B cell (primary cell): Measurements from ENCODE around the gene POLN. TPM values are rescaled to one million over a fixed set of nuclear protein-coding genes. Genes with fewer than 3 reads are reported as not detected.

Experiments used
- ATAC-seq: fragments of 200-7000 bp; cut with Tn5 transposase; one replicate; pipeline ENCODE4 v1.10.0; 2021; ENCODE audit warnings: low read depth, mild to moderate bottlenecking, moderate number of reproducible peaks, moderate library complexity
- CTCF ChIA-PET: fragments of 350-600 bp; sonication (Branson Sonifier 250); formaldehyde crosslinking; loops from one replicate; lab custom pipeline; 2021; ENCODE audit warnings: antibody characterized with exemption, inconsistent platforms; lab: Charles Lee
- POLR2A ChIA-PET: fragments of 350-600 bp; sonication (Branson Sonifier 250); formaldehyde crosslinking; loops from one replicate; lab custom pipeline; 2021; ENCODE audit warnings: antibody characterized with exemption; lab: Charles Lee
- DNase-seq: peaks from one replicate; pipeline ENCODE4 v3.0.0; 2013
- H2AFZ ChIP-seq: 2 replicates; pipeline ENCODE4 v1.6.1; 2012; ENCODE audit warnings: mild to moderate bottlenecking, low read depth, low read length; ENCODE audit not compliant: insufficient read depth, poor library complexity, severe bottlenecking
- H3K27ac ChIP-seq, 2 donors: 1 replicate in 1 of 2; 2 replicates in 1 of 2; pipeline ENCODE4 v1.5.1; 2012 to 2013; ENCODE audit warnings: low read length in 2 of 2, mild to moderate bottlenecking in 2 of 2, moderate library complexity in 1 of 2
- H3K27me3 ChIP-seq, 4 experiments: fragments of 200-600 bp in 1 of 4; sonication (generic) in 1 of 4; replicated peaks in 1 of 4; 1 replicate in 2 of 4; 2 replicates in 2 of 4; pipeline versions ENCODE4 v1.6.1 to v1.7.0; 2013 to 2016; ENCODE audit warnings: low read length in 3 of 4, mild to moderate bottlenecking in 2 of 4, mixed read lengths in 1 of 4, moderate library complexity in 1 of 4; ENCODE audit not compliant: insufficient read depth in 4 of 4, control insufficient read depth in 3 of 4; ENCODE audit errors: control extremely low read depth in 1 of 4
- H3K36me3 ChIP-seq, 2 experiments: replicated peaks in 1 of 2; 1 replicate in 1 of 2; 2 replicates in 1 of 2; pipeline versions ENCODE4 v1.6.1 to v1.7.1; 2013; ENCODE audit warnings: low read length in 1 of 2; ENCODE audit not compliant: insufficient read depth in 2 of 2, control insufficient read depth in 1 of 2; ENCODE audit errors: control extremely low read depth in 1 of 2, extremely low read depth in 1 of 2
- H3K4me1 ChIP-seq, 2 donors: fragments of 200-600 bp in 1 of 2; sonication (generic) in 1 of 2; 1 replicate in 1 of 2; 2 replicates in 1 of 2; pipeline versions ENCODE4 v1.5.1 to v1.6.1; 2013 to 2017; ENCODE audit warnings: low read length in 2 of 2; ENCODE audit not compliant: control insufficient read depth in 2 of 2, insufficient read depth in 2 of 2
- H3K4me2 ChIP-seq: replicated peaks from 2 replicates; pipeline ENCODE3; 2012; ENCODE audit warnings: mild to moderate bottlenecking, low read depth, low read length; ENCODE audit not compliant: poor library complexity, severe bottlenecking
- H3K4me3 ChIP-seq, 5 experiments: fragments of 200-600 bp in 1 of 5; sonication (generic) in 1 of 5; 1 replicate in 3 of 5; 2 replicates in 2 of 5; pipeline versions ENCODE4 v1.5.1 to v1.7.0; 2011 to 2016; ENCODE audit warnings: low read length in 4 of 5, mild to moderate bottlenecking in 4 of 5, low read depth in 2 of 5, control low read depth in 1 of 5, moderate library complexity in 1 of 5; ENCODE audit not compliant: insufficient read depth in 1 of 5; ENCODE audit errors: control extremely low read depth in 1 of 5, extremely low read depth in 1 of 5
- H3K79me2 ChIP-seq: fragments of 200-600 bp; sonication (generic); one replicate; pipeline ENCODE4 v1.6.0; 2016; ENCODE audit warnings: low read length; ENCODE audit not compliant: control insufficient read depth, insufficient read depth
- H3K9ac ChIP-seq: fragments of 200-600 bp; sonication (generic); 2 replicates; pipeline ENCODE4 v1.6.1; 2017; ENCODE audit warnings: mild to moderate bottlenecking, low read length, moderate library complexity
- H3K9me3 ChIP-seq, 3 donors: one replicate each; pipeline versions ENCODE4 v1.6.1 to v1.7.1; 2013; ENCODE audit warnings: low read length in 2 of 3; ENCODE audit not compliant: control insufficient read depth in 2 of 3, insufficient read depth in 1 of 3; ENCODE audit errors: control extremely low read depth in 1 of 3
- H4K20me1 ChIP-seq: 2 replicates; pipeline ENCODE4 v1.6.0; 2012; ENCODE audit warnings: mild to moderate bottlenecking, low read length; ENCODE audit not compliant: insufficient read depth, control insufficient read depth, poor library complexity, severe bottlenecking
- H3K27ac Mint-ChIP-seq: one replicate; pipeline ENCODE4 v1.8.0; 2021; ENCODE audit warnings: mixed read lengths
- H3K27me3 Mint-ChIP-seq: one replicate; pipeline ENCODE4 v1.8.0; 2021; ENCODE audit warnings: mixed read lengths
- H3K4me1 Mint-ChIP-seq: one replicate; pipeline ENCODE4 v1.8.0; 2021; ENCODE audit warnings: mixed read lengths
- H3K4me3 Mint-ChIP-seq: one replicate; pipeline ENCODE4 v1.8.0; 2021; ENCODE audit warnings: mixed read lengths
- H3K9me3 Mint-ChIP-seq: one replicate; pipeline ENCODE4 v1.8.0; 2022; ENCODE audit warnings: mixed read lengths; ENCODE audit not compliant: insufficient read depth
- CTCF ChIP-seq: fragments of 200-600 bp; IDR thresholded peaks from one replicate; pipeline ENCODE4 v1.8.0; 2022; ENCODE audit warnings: antibody characterized with exemption, mild to moderate bottlenecking
- EZH2 ChIP-seq: IDR thresholded peaks from 2 replicates; pipeline ENCODE4 v1.6.1; 2012; ENCODE audit warnings: borderline replicate concordance, low read depth, mild to moderate bottlenecking, moderate library complexity, low read length; ENCODE audit not compliant: insufficient read depth, poor library complexity, severe bottlenecking
- WGBS: methylation state at CpG from one replicate; pipeline ENCODE4 v1.1.5; 2013; ENCODE audit warnings: missing lambda C conversion rate; ENCODE audit not compliant: insufficient coverage; 5-methylcytosine and 5-hydroxymethylcytosine counted together
- intact Hi-C: fragments of 100-400 bp; cut with micrococcal nuclease; formaldehyde crosslinking; loops from one replicate; pipeline ENCODE4 v1.10.0; 2022
- polyA plus RNA-seq: library from polyadenylated mRNA; depleted of rRNA; stranded (reverse); fragments of >200 nt; gene quantifications from 2 replicates; pipeline ENCODE4 v1.2.3, GENCODE V29; 2012
- total RNA-seq, 2 donors: library from RNA; stranded (reverse); fragments of 120-200 nt in 1 of 2; gene quantifications; 1 replicate in 1 of 2; 2 replicates in 1 of 2; pipeline versions ENCODE4 v1.2.3 to v1.2.4, GENCODE V29; 2013 to 2022

POLN gene
- total and polyA plus RNA-seq, 2 donors (not counting 1 experiment from before 2014, with no cell fraction given): 0.73 to 1.5 TPM

DNA sequence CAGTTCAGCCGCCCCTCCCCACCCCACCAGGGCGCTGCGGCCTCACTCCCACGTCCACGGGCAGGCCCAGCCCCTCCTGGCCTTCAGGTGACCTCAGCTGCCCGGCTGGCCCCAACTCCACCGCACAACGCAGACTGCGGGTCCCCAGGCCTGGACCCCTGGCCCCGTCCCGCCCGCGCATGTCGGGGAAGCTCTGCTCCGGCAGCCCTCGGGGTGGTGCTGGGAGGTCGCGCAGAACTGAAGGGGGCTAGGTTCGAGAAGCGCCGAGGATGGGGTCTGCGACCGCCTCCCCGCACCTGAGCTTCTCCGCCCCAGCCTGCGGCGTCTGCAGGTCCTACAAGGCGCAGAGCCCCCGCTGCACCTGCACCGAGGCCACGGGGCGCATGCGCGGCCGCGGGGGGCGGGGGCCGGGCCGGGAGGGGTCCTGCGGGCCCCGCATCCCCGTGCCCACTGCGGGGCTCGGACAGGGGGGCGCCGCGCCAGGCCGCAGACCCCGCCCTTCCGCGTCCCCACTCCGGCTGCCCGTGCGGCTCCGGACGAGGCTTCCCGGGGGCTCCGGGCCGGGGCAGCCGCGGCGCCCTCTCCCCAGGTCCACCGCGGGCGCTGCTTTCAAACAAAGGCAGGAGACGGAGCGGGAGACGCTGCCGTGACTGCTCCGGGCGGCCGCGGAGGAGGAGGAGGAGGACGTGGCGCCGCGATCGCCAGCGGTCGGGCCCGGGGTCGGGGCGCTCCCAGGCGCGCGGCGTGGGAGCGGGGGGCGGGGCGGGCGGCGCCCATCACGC lies 183.5 kb downstream of the POLN start:
- Mint-ChIP-seq H3K4me1 (peaks cover 3% of the 10 kb centered on the region), H3K4me3 (no peak overlapping the region), H3K27ac (no peak overlapping the region), H3K9me3 (no peaks in the 10 kb centered on the region), H3K27me3 (peaks cover 23% of the 10 kb centered on the region)
- H3K9ac ChIP-seq: no peak overlapping the region
- H3K4me3 ChIP-seq: peak overlapping the region in 3 of 5 experiments; percentile 29 to 49 (median 44)
- H3K36me3 ChIP-seq: no peaks in the 10 kb centered on the region
- H3K4me1 ChIP-seq: peaks cover 3 to 4% of the 10 kb centered on the region in 2 donors
- DNase-seq (no peak), ATAC-seq (peak; percentile 25)
- H3K27me3 ChIP-seq: peaks cover 0 to 29% (median 7%) of the 10 kb centered on the region in 4 experiments
- no peak overlapping the region for H2AFZ ChIP-seq
- TF ChIP-seq CTCF (no peak), EZH2 (no peak)
- peak overlapping the region; percentile 77 for H3K4me2 ChIP-seq
- no peaks in the 10 kb centered on the region for H3K9me3 ChIP-seq
- intact Hi-C loops: no loop called here
- no peaks in the 10 kb centered on the region for H3K79me2 ChIP-seq
- no peak overlapping the region for H3K27ac ChIP-seq
- ChIA-PET CTCF (interaction anchor here (0.6 kb wide), 1 partner anchor 1726 kb away, joined by 3 read pairs; no protein-coding TSS in a partner anchor), POLR2A (no interaction called here)
- no peaks in the 10 kb centered on the region for H4K20me1 ChIP-seq
- WGBS: 3% methylated on average over 93 of the region's 93 CpGs
